Activated CD8-positive, alpha-beta memory T cell treated with anti-CD3 and anti-CD28 coated beads for 48 hours (primary cell): ENCODE data around the gene LGR6.
A peak's percentile ranks its signal among the peaks of the same experiment; 100 is the strongest.

Experiments
- DNase-seq, 3 experiments: peaks; one replicate each; pipeline ENCODE4 v3.0.0-alpha.2; 2020; ENCODE audit warnings: low read depth in 2 of 3, low spot score in 2 of 3

The LGR6 gene

DNA sequence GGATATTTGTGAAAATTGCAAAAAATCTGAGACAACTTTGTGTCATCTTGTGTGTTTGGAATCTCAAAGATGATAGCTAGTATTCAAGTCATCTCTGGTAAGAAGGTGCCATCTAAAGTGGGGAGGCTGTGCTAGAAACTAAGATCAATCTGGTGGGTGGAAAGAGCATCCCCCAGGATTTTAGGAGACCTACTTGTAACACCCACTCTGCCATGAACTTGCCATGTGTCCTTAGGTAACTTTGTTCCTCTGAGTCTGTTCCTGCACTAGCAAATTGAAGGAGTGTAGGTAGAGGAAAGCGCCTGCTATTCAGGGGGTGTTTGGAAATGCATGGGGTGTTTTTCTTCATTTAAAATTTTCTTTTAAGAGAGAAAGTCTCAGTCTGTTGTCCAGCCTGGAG, 24.4 kb downstream of the LGR6 start:
- DNase-seq: no peak

GRCh38 chr1:202220733-202221132, 27.1 kb downstream of the LGR6 start:
- DNase-seq: no peak

GRCh38 chr1:202221911-202222909, 28.6 kb downstream of the LGR6 start:
- DNase-seq: no peak

DNA sequence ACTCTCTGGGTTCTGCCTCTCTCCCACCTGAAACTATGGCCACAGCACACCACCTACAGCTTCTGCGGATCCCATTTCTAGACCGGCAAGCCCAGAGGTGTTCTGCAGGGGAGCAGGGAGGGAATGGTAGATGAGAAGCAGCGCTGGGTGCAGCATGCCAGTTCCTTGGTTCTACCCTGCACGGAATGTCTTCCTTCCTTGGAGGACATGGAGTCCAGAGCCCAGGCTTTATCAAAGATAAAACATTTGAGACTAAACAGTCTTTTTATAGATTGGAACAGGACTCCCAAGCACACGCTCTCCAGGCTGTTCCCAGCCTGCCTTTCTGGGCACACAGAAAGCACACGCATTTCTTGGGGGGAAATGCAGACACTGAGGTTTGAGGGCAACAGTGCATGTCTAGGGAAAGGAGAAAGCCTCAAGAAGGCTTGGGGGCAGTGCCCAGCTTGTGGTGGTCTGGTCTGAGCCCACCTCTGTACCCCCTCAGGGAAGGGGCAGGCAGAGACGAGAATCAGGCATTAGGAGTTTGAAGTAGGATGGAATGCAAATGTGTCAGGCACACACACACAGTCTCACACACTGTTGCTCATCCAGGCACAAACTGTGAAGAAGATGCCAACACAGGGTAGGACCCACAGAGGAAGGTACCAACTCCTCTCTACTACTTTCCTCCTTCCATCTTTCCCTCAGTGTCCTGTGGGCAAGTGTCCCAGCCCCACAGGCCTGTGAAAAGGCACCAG, 29.7 kb downstream of the LGR6 start:
- no peak for DNase-seq

DNA sequence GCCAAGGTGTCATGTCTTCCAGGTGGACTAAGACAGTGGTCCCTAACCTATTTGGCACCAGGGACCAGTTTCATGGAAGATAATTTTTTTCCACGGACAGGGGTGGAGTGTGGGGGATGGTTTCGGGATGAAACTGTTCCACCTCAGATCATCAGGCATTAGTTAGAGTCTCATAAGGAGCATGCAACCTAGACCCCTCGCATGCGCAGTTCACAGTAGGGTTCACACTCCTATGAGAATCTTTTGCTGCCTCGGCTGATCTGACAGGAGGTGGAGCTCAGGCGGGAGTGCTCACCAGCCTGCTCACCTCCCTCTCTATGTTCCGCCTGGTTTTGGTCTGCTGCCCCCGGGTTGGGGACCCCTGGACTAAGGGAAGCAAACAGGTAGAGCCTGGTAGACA, 30.9 kb downstream of the LGR6 start:
- no peak for DNase-seq

- DNase-seq: no peak
Observed at GRCh38 chr1:202225131-202225530, 31.5 kb downstream of the LGR6 start.

DNA sequence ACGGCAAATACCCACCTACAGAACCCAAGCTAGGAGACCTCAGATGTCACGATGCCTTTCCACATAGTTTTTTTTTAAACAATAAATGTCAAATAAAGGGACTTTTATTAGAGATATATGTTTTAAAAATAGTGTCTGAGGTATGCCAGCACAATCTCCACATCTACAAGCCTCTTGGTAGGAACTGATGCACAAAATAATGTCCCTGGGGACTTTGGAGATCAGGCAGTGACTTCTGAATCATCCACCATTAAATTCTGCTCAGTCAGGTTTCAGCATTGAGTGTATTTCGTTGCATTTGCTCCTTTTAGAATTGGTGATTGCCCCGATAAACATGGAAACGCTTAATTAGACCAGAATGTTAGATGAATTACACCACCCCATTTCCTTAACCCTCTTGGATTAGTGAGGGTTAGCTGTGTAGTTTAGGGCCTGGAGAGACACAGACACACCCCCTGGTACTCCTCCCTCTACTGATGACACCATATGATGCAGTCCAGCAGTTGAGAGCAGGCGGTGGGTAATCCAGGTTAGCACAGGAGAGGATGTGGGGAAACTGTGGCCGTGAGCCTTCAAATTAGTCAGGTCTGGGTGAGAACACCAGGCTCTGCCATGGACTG, 33.6 kb downstream of the LGR6 start:
- no peak for DNase-seq

- DNase-seq: no peak
Observed at GRCh38 chr1:202227997-202228401, 34.4 kb downstream of the LGR6 start.

GRCh38 chr1:202228484-202229122, 35.0 kb downstream of the LGR6 start:
- DNase-seq: no peak

- no peak for DNase-seq
Observed at GRCh38 chr1:202229376-202229775, 35.8 kb downstream of the LGR6 start.

DNA sequence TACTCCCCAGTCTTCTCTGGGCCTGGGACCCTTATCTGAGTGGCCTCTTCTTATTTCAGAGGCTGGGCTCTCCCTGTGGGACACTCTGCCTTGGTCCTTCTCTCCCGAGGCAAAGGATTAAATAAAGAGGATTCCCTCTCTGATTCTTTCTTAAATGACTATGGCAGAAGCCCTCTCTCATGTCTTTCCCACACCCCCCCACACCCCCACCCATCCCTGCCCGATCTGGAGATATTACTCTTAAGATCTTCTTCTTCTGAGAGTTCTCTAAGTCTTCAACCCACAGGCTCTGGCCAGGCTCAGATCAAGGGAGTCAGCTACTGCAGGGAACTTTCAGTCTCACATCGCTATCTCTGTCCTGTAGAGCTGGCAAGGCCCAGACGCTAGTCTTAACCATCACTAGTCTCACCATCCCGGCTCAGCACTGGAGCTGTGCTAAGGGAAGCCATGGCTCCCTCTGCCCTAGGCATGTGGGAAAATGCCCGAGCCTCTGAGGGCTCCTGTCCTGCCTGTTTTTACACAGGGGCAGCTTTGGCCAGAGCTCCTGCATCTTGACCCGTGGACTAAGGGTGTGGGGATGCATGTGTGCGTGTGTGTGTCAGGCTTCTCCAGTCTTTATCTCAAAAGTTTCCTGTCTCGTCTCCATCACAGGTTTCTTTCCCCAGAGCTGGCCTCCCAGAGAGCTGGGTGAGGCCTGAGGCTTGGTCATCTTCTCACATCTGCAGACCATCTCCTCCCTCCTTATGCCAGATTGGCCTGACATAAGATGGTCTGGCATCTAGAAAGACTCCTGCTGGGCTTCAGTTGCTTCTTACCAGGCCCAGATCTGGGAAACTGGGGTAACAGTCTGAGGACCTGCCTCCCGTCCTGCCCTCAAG, 36.7 kb downstream of the LGR6 start:
- no peak for DNase-seq

- DNase-seq: no peak
Observed at GRCh38 chr1:202230939-202231645, 37.5 kb downstream of the LGR6 start.

DNA sequence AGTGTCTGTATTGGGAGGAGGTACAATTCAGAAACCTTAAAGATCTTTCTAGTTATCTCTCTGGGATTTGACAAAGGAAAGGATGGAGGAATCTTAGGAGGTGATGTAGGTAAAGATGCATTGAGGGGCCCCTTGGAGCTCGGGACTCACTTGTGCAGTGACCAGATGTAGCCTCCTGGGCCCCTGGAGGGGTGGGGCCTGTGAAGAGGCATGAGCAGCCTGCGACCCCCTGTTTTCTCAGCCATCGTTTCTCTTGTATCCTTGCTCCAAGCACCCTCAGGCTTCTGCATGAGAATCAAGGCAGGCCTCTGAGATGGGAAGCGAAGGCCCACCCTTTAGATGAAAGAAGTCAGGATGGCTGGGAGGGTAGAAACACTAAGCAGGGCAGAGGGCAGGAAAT, 39.6 kb downstream of the LGR6 start:
- no peak for DNase-seq

GRCh38 chr1:202233804-202234203, 40.2 kb downstream of the LGR6 start:
- no peak for DNase-seq

DNA sequence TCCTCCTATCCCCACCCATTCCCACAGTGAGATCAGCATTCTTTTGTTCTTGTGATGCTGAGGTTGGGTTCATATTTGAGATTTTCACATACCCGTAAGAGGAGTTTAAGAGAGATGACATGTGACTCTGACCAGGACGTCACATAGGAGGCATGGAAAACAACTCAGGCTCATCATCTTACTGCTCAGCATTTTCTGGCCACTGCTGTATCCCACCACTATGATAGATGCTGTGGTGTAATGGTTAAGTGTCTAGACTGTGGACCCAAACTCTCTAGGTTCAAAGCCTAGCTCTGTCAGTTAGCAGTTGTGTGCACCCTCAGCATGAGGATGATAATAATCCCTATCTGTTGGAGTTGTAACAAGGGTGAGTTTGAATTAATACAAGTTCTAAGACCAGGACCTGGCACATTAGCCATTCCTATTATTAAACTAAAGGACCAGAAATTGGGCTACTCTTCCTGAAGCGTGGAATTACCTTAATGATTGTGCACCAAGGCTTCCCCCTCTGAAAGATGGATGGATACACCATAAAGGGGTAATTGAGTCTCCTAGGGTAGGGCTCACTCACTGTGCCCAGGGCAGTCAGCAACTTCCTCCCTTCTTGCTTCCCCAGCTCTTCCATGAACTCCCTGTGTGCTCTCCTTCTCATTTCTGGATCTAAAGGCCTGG, 40.9 kb downstream of the LGR6 start:
- DNase-seq: no peak

GRCh38 chr1:202235003-202235660, 41.5 kb downstream of the LGR6 start:
- no peak for DNase-seq

- DNase-seq: peak; percentile 47 to 69 (median 63)
Observed at GRCh38 chr1:202235856-202236837, 42.5 kb downstream of the LGR6 start.
